Neutrophil (primary cell): Measurements from ENCODE around the gene PPARA.

Experiments
- H3K27ac ChIP-seq: fragments of 200-600 bp; sonication (generic); 2 replicates; pipeline ENCODE4 v1.5.1; 2016; ENCODE audit warnings: mild to moderate bottlenecking, moderate library complexity
- H3K27me3 ChIP-seq: fragments of 200-600 bp; sonication (generic); 2 replicates; pipeline ENCODE4 v1.6.0; 2016; ENCODE audit warnings: mild to moderate bottlenecking
- H3K36me3 ChIP-seq: fragments of 200-600 bp; sonication (generic); 2 replicates; pipeline ENCODE4 v1.5.1; 2017
- H3K4me1 ChIP-seq, 2 experiments: fragments of 200-600 bp in 1 of 2; sonication (generic) in 1 of 2; 1 replicate in 1 of 2; 2 replicates in 1 of 2; pipeline versions ENCODE4 v1.5.1 to v1.6.1; 2013 to 2016; ENCODE audit warnings: low read depth in 1 of 2, low read length in 1 of 2, mild to moderate bottlenecking in 1 of 2, moderate library complexity in 1 of 2; ENCODE audit not compliant: control insufficient read depth in 1 of 2, insufficient read depth in 1 of 2
- H3K4me3 ChIP-seq, 2 experiments: fragments of 200-600 bp in 1 of 2; sonication (generic) in 1 of 2; 1 replicate in 1 of 2; 2 replicates in 1 of 2; pipeline ENCODE4 v1.5.1; 2013 to 2016; ENCODE audit warnings: low read depth in 1 of 2, low read length in 1 of 2, mild to moderate bottlenecking in 1 of 2, moderate library complexity in 1 of 2
- H3K9me3 ChIP-seq: fragments of 200-600 bp; sonication (generic); 2 replicates; pipeline ENCODE4 v1.5.1; 2016
- TF ChIP-seq, protein P1 (sequence below): fragments of 200-600 bp; sonication (generic); IDR thresholded peaks from 2 replicates; pipeline ENCODE4 v1.5.1; 2016; ENCODE audit warnings: antibody characterized with exemption

Gene PPARA

DNA sequence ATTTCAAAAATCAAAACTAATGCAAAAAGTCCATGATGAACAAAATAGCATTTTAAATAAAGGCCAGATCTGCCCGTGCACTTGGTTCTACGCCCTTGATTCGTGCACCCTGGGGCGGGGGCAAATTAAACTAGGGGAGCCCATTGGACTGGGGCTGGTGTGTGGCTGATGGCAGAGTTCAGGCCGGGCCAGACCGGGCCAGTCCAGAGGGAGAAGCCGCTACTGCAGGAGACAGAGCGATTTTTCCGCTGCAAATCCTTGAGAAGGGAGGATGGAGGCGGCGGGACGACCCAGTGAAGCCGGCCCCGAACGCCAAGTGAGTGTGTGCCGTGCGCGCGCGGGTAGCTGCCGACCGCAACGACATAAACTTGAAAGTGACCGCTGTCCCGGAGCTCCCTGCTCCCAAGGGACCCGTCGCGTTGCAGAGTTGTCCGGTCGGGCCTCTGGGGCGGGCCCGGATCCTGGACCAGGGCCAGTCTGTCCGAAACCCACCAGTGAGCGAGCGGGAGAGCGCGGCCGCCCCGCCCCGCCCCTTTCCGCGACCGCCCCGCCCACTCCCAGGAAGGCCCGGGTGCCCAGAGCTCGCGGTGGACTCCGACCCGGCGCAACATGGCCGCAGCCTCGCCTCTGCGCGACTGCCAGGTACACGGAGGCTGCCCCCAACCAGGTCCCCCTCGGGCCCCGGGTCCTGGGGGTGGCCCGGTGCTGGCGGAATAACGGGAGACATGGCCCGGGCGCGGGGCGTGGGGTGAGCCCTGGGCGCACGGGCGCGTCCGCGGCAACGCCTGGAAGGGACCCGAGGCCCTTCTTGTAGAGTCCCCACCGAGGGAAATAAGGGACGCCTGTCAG lies 117.3 kb downstream of the PPARA start, which contains the start of gene TTC38:
TSS of gene TTC38 (plus strand) at position 578 of the 849 bp plus-strand sequence. CDS start at position 610, 32 bp downstream.
- TF ChIP-seq, protein P1, sequence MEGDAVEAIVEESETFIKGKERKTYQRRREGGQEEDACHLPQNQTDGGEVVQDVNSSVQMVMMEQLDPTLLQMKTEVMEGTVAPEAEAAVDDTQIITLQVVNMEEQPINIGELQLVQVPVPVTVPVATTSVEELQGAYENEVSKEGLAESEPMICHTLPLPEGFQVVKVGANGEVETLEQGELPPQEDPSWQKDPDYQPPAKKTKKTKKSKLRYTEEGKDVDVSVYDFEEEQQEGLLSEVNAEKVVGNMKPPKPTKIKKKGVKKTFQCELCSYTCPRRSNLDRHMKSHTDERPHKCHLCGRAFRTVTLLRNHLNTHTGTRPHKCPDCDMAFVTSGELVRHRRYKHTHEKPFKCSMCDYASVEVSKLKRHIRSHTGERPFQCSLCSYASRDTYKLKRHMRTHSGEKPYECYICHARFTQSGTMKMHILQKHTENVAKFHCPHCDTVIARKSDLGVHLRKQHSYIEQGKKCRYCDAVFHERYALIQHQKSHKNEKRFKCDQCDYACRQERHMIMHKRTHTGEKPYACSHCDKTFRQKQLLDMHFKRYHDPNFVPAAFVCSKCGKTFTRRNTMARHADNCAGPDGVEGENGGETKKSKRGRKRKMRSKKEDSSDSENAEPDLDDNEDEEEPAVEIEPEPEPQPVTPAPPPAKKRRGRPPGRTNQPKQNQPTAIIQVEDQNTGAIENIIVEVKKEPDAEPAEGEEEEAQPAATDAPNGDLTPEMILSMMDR: no peak

GRCh38 chr22:46269564-46269963 lies 119.2 kb downstream of the PPARA start:
- Histone ChIP-seq H3K4me3 (no peak overlapping the region), H3K27me3 (no peaks in the 10 kb centered on the region), H3K27ac (no peak overlapping the region), H3K4me1 (peaks cover 13 to 16% of the 10 kb centered on the region in 2 experiments), H3K9me3 (no peaks in the 10 kb centered on the region), H3K36me3 (peaks cover 26% of the 10 kb centered on the region)
- TF ChIP-seq, protein P1: no peak

More for the DNA sequence above, 117.3 kb downstream of the PPARA start, which contains the start of gene TTC38:
- H3K9me3 ChIP-seq: no peaks in the 10 kb centered on the region
- peaks cover 8% of the 10 kb centered on the region for H3K36me3 ChIP-seq
- peak within 1 kb of the TSS; percentile 44 for H3K27ac ChIP-seq
- H3K27me3 ChIP-seq: peaks cover 12% of the 10 kb centered on the region
- H3K4me3 ChIP-seq: peak within 1 kb of the TSS; percentile 74 to 77
- peaks cover 22 to 27% of the 10 kb centered on the region in 2 experiments for H3K4me1 ChIP-seq

GRCh38 chr22:46272196-46272595 lies 121.9 kb downstream of the PPARA start:
- Histone ChIP-seq H3K9me3 (no peaks in the 10 kb centered on the region), H3K4me1 (peaks cover 10 to 16% of the 10 kb centered on the region in 2 experiments), H3K4me3 (no peak overlapping the region), H3K27me3 (no peaks in the 10 kb centered on the region), H3K36me3 (peaks cover 46% of the 10 kb centered on the region), H3K27ac (no peak overlapping the region)
- TF ChIP-seq, protein P1: no peak

DNA sequence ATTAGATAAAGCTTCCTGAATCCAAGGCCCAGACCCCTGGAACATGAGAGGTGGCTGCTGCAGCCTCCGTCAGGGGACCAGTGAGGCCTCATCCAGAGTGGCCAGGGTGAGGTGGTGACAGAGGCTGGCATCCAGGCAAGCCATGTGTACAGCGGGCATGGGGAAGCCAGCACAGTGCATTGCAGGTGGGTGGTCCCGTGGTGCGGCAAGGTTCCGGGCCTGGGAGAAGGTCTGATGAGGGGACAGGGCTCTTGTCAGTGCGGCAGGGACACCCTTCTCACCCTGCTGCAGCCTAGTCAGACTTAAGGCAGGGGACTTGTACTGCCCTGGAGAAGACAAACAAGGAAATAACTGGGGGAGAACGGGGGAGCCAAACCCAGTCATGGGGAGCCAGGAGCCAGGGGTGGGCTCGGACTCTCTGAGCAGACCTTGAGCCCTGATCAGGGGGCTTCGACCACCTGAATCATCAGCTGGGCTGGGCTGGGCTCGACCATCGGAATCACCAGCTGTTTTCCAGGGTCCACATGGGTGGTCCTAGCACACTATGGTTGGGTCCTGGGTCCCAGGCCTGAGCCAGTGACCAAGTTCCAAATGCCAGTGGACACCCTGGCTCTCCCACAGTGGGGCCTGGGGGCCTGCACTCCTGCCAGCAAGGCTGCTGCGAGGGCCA lies 122.6 kb downstream of the PPARA start:
- H3K36me3 ChIP-seq: peaks cover 51% of the 10 kb centered on the region

DNA sequence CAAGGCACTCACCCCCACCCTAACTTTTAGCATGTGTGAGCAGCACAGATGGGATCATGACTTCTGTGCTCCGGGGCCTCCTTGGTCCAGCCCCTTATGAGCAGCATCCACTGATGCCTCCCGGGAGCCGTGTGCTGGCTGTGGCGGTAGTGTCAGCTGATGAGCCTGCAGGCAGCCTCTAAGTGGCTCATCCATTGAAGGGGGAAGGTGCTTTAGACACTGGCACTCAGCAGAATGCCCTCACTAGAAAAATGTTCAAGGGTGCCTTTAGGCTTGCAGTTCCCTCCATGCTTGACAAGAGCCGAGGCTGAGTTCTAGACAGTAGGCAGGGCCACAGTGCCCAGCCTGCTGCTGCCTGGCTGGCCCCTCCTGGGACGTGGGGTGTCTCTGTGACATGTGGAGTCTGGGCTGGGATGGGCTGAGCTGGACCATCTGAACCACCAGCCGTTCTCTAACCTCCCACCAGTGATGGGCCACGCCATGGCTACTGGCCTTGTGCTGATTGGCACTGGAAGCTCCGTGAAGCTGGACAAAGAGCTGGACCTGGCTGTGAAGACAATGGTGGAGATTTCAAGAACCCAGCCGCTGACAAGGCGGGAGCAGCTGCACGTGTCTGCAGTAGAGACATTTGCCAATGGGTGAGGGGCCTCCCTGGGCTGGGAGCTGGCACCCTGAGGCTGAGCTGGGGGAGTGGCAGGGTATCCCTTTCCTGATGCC lies 123.3 kb downstream of the PPARA start:
- no peaks in the 10 kb centered on the region for H3K27me3 ChIP-seq
- H3K27ac ChIP-seq: no peak overlapping the region
- no peaks in the 10 kb centered on the region for H3K9me3 ChIP-seq
- H3K4me1 ChIP-seq: peaks cover under 1 to 4% of the 10 kb centered on the region in 2 experiments
- no peak overlapping the region for H3K4me3 ChIP-seq
- TF ChIP-seq, protein P1: no peak
- H3K36me3 ChIP-seq: peaks cover 58% of the 10 kb centered on the region

More for the DNA sequence above, 122.6 kb downstream of the PPARA start:
- Histone ChIP-seq H3K27me3 (no peaks in the 10 kb centered on the region), H3K9me3 (no peaks in the 10 kb centered on the region), H3K4me1 (peaks cover 7 to 11% of the 10 kb centered on the region in 2 experiments), H3K27ac (no peak overlapping the region), H3K4me3 (no peak overlapping the region)
- TF ChIP-seq, protein P1: no peak
